Transverse colon (tissue), 3 donors: ENCODE measurements around the gene GABBR2.

ENCODE experiments used
- CTCF ChIP-seq, 5 experiments: fragments of 200-600 bp in 3 of 5; fragments of 450-650 bp in 2 of 5; sonication (generic) in 3 of 5; IDR thresholded peaks; 1 replicate in 2 of 5; 2 replicates in 3 of 5; pipeline ENCODE4 v1.5.1; 2016 to 2017; ENCODE audit warnings: antibody characterized with exemption in 5 of 5, inconsistent platforms in 3 of 5, mild to moderate bottlenecking in 2 of 5, moderate library complexity in 1 of 5
- EP300 ChIP-seq: sonication (generic); formaldehyde crosslinking; IDR thresholded peaks from one replicate; pipeline ENCODE4 v1.6.1; 2017; ENCODE audit warnings: antibody characterized with exemption, low read depth
- POLR2A ChIP-seq: fragments of 450-650 bp; IDR thresholded peaks from one replicate; pipeline ENCODE4 v1.6.1; 2016; ENCODE audit warnings: antibody characterized with exemption, mild to moderate bottlenecking, moderate library complexity

GRCh38 chr9:98254228-98255060 lies 454.3 kb downstream of the GABBR2 start:
- TF ChIP-seq EP300 (no peak), CTCF (IDR thresholded peaks at IDR 0.05) (no peak), POLR2A (no peak)
